Mesendoderm (in vitro differentiated cells): ENCODE measurements around the gene NEDD4L.

Source experiments
- DNase-seq: peaks from one replicate; pipeline ENCODE4 v3.0.0; 2013
- H2AK5ac ChIP-seq: 2 replicates; pipeline ENCODE4 v1.6.1; 2013; ENCODE audit warnings: low read length, inconsistent platforms
- H2BK120ac ChIP-seq: 2 replicates; pipeline ENCODE4 v1.6.1; 2013; ENCODE audit warnings: low read depth, mild to moderate bottlenecking, low read length, moderate library complexity, mixed read lengths
- H2BK15ac ChIP-seq: replicated peaks from 2 replicates; pipeline ENCODE4 v1.6.1; 2013; ENCODE audit warnings: low read depth, mild to moderate bottlenecking, moderate library complexity
- H2BK5ac ChIP-seq: 2 replicates; pipeline ENCODE4 v1.6.1; 2013; ENCODE audit warnings: low read length, inconsistent platforms
- H3K18ac ChIP-seq: 2 replicates; pipeline ENCODE4 v1.6.1; 2013; ENCODE audit warnings: mild to moderate bottlenecking, low read length, mixed read lengths
- H3K23ac ChIP-seq: one replicate; pipeline ENCODE4 v1.6.1; 2013; ENCODE audit warnings: low read length
- H3K27ac ChIP-seq: 2 replicates; pipeline ENCODE4 v1.5.1; 2013; ENCODE audit warnings: low read depth, mild to moderate bottlenecking, inconsistent platforms, low read length, moderate library complexity
- H3K27me3 ChIP-seq: 2 replicates; pipeline ENCODE4 v1.6.1; 2013; ENCODE audit warnings: low read length, control low read depth, mild to moderate bottlenecking, inconsistent platforms; ENCODE audit not compliant: insufficient read depth, poor library complexity
- H3K36me3 ChIP-seq: 2 replicates; pipeline ENCODE4 v1.6.1; 2013; ENCODE audit warnings: low read length, inconsistent platforms; ENCODE audit not compliant: control insufficient read depth, insufficient read depth
- H3K4ac ChIP-seq: one replicate; pipeline ENCODE4 v1.6.1; 2013; ENCODE audit warnings: low read depth, mild to moderate bottlenecking, low read length, moderate library complexity
- H3K4me1 ChIP-seq: 2 replicates; pipeline ENCODE4 v1.6.1; 2013; ENCODE audit warnings: low read depth, low read length, inconsistent platforms; ENCODE audit not compliant: control insufficient read depth
- H3K4me2 ChIP-seq: 2 replicates; pipeline ENCODE4 v1.6.1; 2013; ENCODE audit warnings: low read length
- H3K4me3 ChIP-seq: 2 replicates; pipeline ENCODE4 v1.5.1; 2013; ENCODE audit warnings: mild to moderate bottlenecking, low read length
- H3K56ac ChIP-seq: one replicate; pipeline ENCODE4 v1.6.1; 2013; ENCODE audit warnings: low read length
- H3K79me1 ChIP-seq: 2 replicates; pipeline ENCODE4 v1.6.1; 2013; ENCODE audit warnings: low read length, inconsistent platforms
- H3K79me2 ChIP-seq: 2 replicates; pipeline ENCODE4 v1.6.1; 2013; ENCODE audit warnings: mild to moderate bottlenecking, low read length; ENCODE audit not compliant: control insufficient read depth, insufficient read depth
- H3K9ac ChIP-seq: 2 replicates; pipeline ENCODE4 v1.6.1; 2013; ENCODE audit warnings: low read length, inconsistent platforms
- H4K5ac ChIP-seq: one replicate; pipeline ENCODE4 v1.6.1; 2013; ENCODE audit warnings: low read length
- H4K8ac ChIP-seq: one replicate; pipeline ENCODE4 v1.6.1; 2013; ENCODE audit warnings: low read depth, mild to moderate bottlenecking, control low read depth, low read length, moderate library complexity
- WGBS: extraction: QIAGEN DNeasy Blood & Tissue Kit; methylation state at CpG from one replicate; pipeline ENCODE4 v1.1.7; 2013; ENCODE audit warnings: low lambda C conversion rate, missing lambda C conversion rate; ENCODE audit not compliant: insufficient coverage; ENCODE audit errors: extremely low coverage; 5-methylcytosine and 5-hydroxymethylcytosine counted together

The NEDD4L gene

GRCh38 chr18:58411323-58411722 lies 367.3 kb downstream of the NEDD4L start:
- Histone ChIP-seq H3K18ac (no peak overlapping the region), H3K79me2 (no peaks in the 10 kb centered on the region), H2BK120ac (no peak overlapping the region), H3K79me1 (no peaks in the 10 kb centered on the region), H3K9ac (no peak overlapping the region), H2BK5ac (no peak overlapping the region), H3K4ac (no peak overlapping the region), H3K4me1 (no peaks in the 10 kb centered on the region), H3K27me3 (no peaks in the 10 kb centered on the region), H4K8ac (no peak overlapping the region), H3K36me3 (no peaks in the 10 kb centered on the region), H3K4me2 (no peak overlapping the region), H2BK15ac (no peak overlapping the region), H3K4me3 (no peak overlapping the region), H4K5ac (no peak overlapping the region), H2AK5ac (no peak overlapping the region), H3K27ac (no peak overlapping the region), H3K56ac (no peak overlapping the region), H3K23ac (no peak overlapping the region)
- no CpG with 5 or more reads among the region's 7 CpGs for whole genome bisulfite sequencing
- no peak for DNase-seq

- Histone ChIP-seq H3K4me2 (no peak overlapping the region), H3K4me1 (no peaks in the 10 kb centered on the region), H3K27ac (no peak overlapping the region), H2BK5ac (no peak overlapping the region), H3K9ac (no peak overlapping the region), H3K79me2 (no peaks in the 10 kb centered on the region), H3K56ac (no peak overlapping the region), H2BK120ac (no peak overlapping the region), H3K79me1 (no peaks in the 10 kb centered on the region), H4K8ac (no peak overlapping the region), H4K5ac (no peak overlapping the region), H3K27me3 (no peaks in the 10 kb centered on the region), H3K18ac (no peak overlapping the region), H2BK15ac (no peak overlapping the region), H3K23ac (no peak overlapping the region), H3K4me3 (no peak overlapping the region), H2AK5ac (no peak overlapping the region), H3K4ac (no peak overlapping the region), H3K36me3 (no peaks in the 10 kb centered on the region)
- no CpG with 5 or more reads among the region's 5 CpGs for WGBS
- DNase-seq = no peak
These were observed 369.0 kb downstream of the NEDD4L start for GRCh38 chr18:58412844-58413666.

- no peak overlapping the region for H3K4ac ChIP-seq
- no peak overlapping the region for H3K23ac ChIP-seq
- no peak overlapping the region for H3K56ac ChIP-seq
- no peak overlapping the region for H3K4me3 ChIP-seq
- H3K4me2 ChIP-seq = no peak overlapping the region
- H3K36me3 ChIP-seq = no peaks in the 10 kb centered on the region
- H2AK5ac ChIP-seq = no peak overlapping the region
- H4K5ac ChIP-seq = no peak overlapping the region
- peak; percentile 22 for DNase-seq
- H3K9ac ChIP-seq = no peak overlapping the region
- H3K79me1 ChIP-seq = no peaks in the 10 kb centered on the region
- no peaks in the 10 kb centered on the region for H3K4me1 ChIP-seq
- WGBS = no CpG with 5 or more reads among the region's 12 CpGs
- H3K27me3 ChIP-seq = no peaks in the 10 kb centered on the region
- H3K18ac ChIP-seq = no peak overlapping the region
- H2BK120ac ChIP-seq = no peak overlapping the region
- no peak overlapping the region for H4K8ac ChIP-seq
- no peaks in the 10 kb centered on the region for H3K79me2 ChIP-seq
- no peak overlapping the region for H2BK5ac ChIP-seq
- no peak overlapping the region for H3K27ac ChIP-seq
- H2BK15ac ChIP-seq = no peak overlapping the region
These were observed 369.9 kb downstream of the NEDD4L start for GRCh38 chr18:58413667-58414628.

GRCh38 chr18:58416014-58416703 lies 372.1 kb downstream of the NEDD4L start:
- WGBS = no CpG with 5 or more reads among the region's 7 CpGs
- no peak overlapping the region for H2BK5ac ChIP-seq
- no peaks in the 10 kb centered on the region for H3K36me3 ChIP-seq
- H3K4ac ChIP-seq = no peak overlapping the region
- no peak overlapping the region for H4K8ac ChIP-seq
- no peak overlapping the region for H3K27ac ChIP-seq
- H3K4me1 ChIP-seq = no peaks in the 10 kb centered on the region
- no peak overlapping the region for H3K4me3 ChIP-seq
- DNase-seq = no peak
- no peaks in the 10 kb centered on the region for H3K79me2 ChIP-seq
- no peak overlapping the region for H3K9ac ChIP-seq
- no peak overlapping the region for H2BK15ac ChIP-seq
- H2BK120ac ChIP-seq = no peak overlapping the region
- no peak overlapping the region for H3K4me2 ChIP-seq
- H3K27me3 ChIP-seq = no peaks in the 10 kb centered on the region
- H3K23ac ChIP-seq = no peak overlapping the region
- H3K56ac ChIP-seq = no peak overlapping the region
- H4K5ac ChIP-seq = no peak overlapping the region
- no peak overlapping the region for H2AK5ac ChIP-seq
- no peak overlapping the region for H3K18ac ChIP-seq
- no peaks in the 10 kb centered on the region for H3K79me1 ChIP-seq

GRCh38 chr18:58416704-58417683 lies 373.0 kb downstream of the NEDD4L start:
- H3K4me1 ChIP-seq = no peaks in the 10 kb centered on the region
- whole genome bisulfite sequencing = no CpG with 5 or more reads among the region's 16 CpGs
- no peak overlapping the region for H3K27ac ChIP-seq
- no peak overlapping the region for H3K4me2 ChIP-seq
- no peak overlapping the region for H3K9ac ChIP-seq
- H3K79me2 ChIP-seq = no peaks in the 10 kb centered on the region
- H3K4me3 ChIP-seq = no peak overlapping the region
- no peak overlapping the region for H2AK5ac ChIP-seq
- DNase-seq = no peak
- H3K36me3 ChIP-seq = no peaks in the 10 kb centered on the region
- no peaks in the 10 kb centered on the region for H3K79me1 ChIP-seq
- H4K5ac ChIP-seq = no peak overlapping the region
- no peak overlapping the region for H2BK15ac ChIP-seq
- no peaks in the 10 kb centered on the region for H3K27me3 ChIP-seq
- no peak overlapping the region for H3K18ac ChIP-seq
- H3K4ac ChIP-seq = no peak overlapping the region
- no peak overlapping the region for H2BK5ac ChIP-seq
- H3K23ac ChIP-seq = no peak overlapping the region
- no peak overlapping the region for H4K8ac ChIP-seq
- H3K56ac ChIP-seq = no peak overlapping the region
- no peak overlapping the region for H2BK120ac ChIP-seq
